Endothelial cell of umbilical vein (primary cell): Measurements from ENCODE around the gene GATD1. TPM values are rescaled to one million over a fixed set of nuclear protein-coding genes. Genes with fewer than 3 reads are reported as not detected.

ENCODE experiments used
- BruUV-seq: library from RNA; stranded (reverse); fragments of 400-500 nt; replicated peaks from 2 replicates; lab custom pipeline; 2021; lab: Mats Ljungman, UMichigan
- CTCF ChIA-PET: fragments of 300-600, 350-600 bp; sonication (Branson Sonifier 250); formaldehyde crosslinking; loops from one replicate; lab custom pipeline; 2021; ENCODE audit warnings: antibody characterized with exemption, inconsistent platforms; lab: Charles Lee
- POLR2A ChIA-PET: fragments of 300-600, 350-600 bp; sonication (Branson Sonifier 250); formaldehyde crosslinking; loops from one replicate; lab custom pipeline; 2021; ENCODE audit warnings: antibody characterized with exemption, inconsistent platforms; lab: Charles Lee
- DNase-seq: peaks from one replicate; pipeline ENCODE4 v3.0.0-alpha.2; 2011; ENCODE audit warnings: low read depth, low spot score
- FAIRE-seq: peaks from 2 replicates; lab custom pipeline; 2011; peaks lifted over from hg19 to GRCh38; lab: Jason Lieb, UNC
- H2AFZ ChIP-seq: 2 replicates; pipeline ENCODE4 v1.6.0; 2012; ENCODE audit warnings: low read depth, low read length, control low read depth, inconsistent platforms
- H3K27ac ChIP-seq: 2 replicates; pipeline ENCODE4 v1.5.1; 2011; ENCODE audit warnings: low read depth, mild to moderate bottlenecking, control low read depth, low read length, moderate library complexity; ENCODE audit not compliant: insufficient read depth
- H3K27me3 ChIP-seq, 2 experiments: 2 replicates each; pipeline versions ENCODE4 v1.6.0 to v1.6.1; 2011; ENCODE audit warnings: low read length in 2 of 2, mixed read lengths in 1 of 2; ENCODE audit not compliant: control insufficient read depth in 2 of 2, insufficient read depth in 2 of 2
- H3K36me3 ChIP-seq, 2 experiments: 2 replicates in 1 of 2; 3 replicates in 1 of 2; pipeline ENCODE4 v1.5.1; 2011; ENCODE audit warnings: low read length in 2 of 2, mild to moderate bottlenecking in 1 of 2, moderate library complexity in 1 of 2; ENCODE audit not compliant: control insufficient read depth in 2 of 2, insufficient read depth in 2 of 2; ENCODE audit errors: extremely low read depth in 1 of 2
- H3K4me1 ChIP-seq: 3 replicates; pipeline ENCODE4 v1.5.1; 2011; ENCODE audit warnings: mild to moderate bottlenecking, low read length; ENCODE audit not compliant: control insufficient read depth, insufficient read depth; ENCODE audit errors: extremely low read depth
- H3K4me2 ChIP-seq: 2 replicates; pipeline ENCODE4 v1.6.1; 2011; ENCODE audit warnings: low read length, control low read depth, mixed read lengths; ENCODE audit not compliant: insufficient read depth
- H3K4me3 ChIP-seq, 3 experiments: fragments of 200-600 bp in 1 of 3; sonication (generic), shearing (Covaris generic) in 1 of 3; replicated peaks in 1 of 3; 2 replicates each; pipeline ENCODE4 v1.5.1; 2011 to 2016; ENCODE audit warnings: control low read depth in 3 of 3, low read length in 3 of 3, mild to moderate bottlenecking in 2 of 3, inconsistent platforms in 1 of 3, low read depth in 1 of 3, moderate library complexity in 1 of 3; ENCODE audit not compliant: insufficient read depth in 1 of 3
- H3K79me2 ChIP-seq: 2 replicates; pipeline ENCODE4 v1.6.0; 2012; ENCODE audit warnings: low read length, inconsistent platforms; ENCODE audit not compliant: control insufficient read depth, insufficient read depth
- H3K9ac ChIP-seq: replicated peaks from 2 replicates; pipeline ENCODE3; 2011; ENCODE audit warnings: low read length, control low read depth; ENCODE audit not compliant: insufficient read depth; ENCODE audit errors: extremely low read depth
- H3K9me1 ChIP-seq: replicated peaks from 3 replicates; pipeline ENCODE4 v1.6.0; 2011; ENCODE audit warnings: mild to moderate bottlenecking, low read length; ENCODE audit not compliant: control insufficient read depth, insufficient read depth; ENCODE audit errors: extremely low read depth
- H3K9me3 ChIP-seq: replicated peaks from 2 replicates; pipeline ENCODE4 v1.5.1; 2012; ENCODE audit warnings: low read length, inconsistent platforms; ENCODE audit not compliant: control insufficient read depth, insufficient read depth
- H4K20me1 ChIP-seq: replicated peaks from 2 replicates; pipeline ENCODE3; 2011; ENCODE audit warnings: mild to moderate bottlenecking, low read length; ENCODE audit not compliant: control insufficient read depth, insufficient read depth; ENCODE audit errors: extremely low read depth
- EZH2 ChIP-seq: IDR thresholded peaks from 2 replicates; pipeline ENCODE4 v1.6.1; 2012; ENCODE audit warnings: borderline replicate concordance, low read depth, mild to moderate bottlenecking, moderate library complexity, low read length, inconsistent platforms; ENCODE audit not compliant: severe bottlenecking
- FOS ChIP-seq: IDR thresholded peaks from 2 replicates; pipeline ENCODE4 v1.6.1; 2011; ENCODE audit warnings: mild to moderate bottlenecking, low read length, moderate library complexity, borderline replicate concordance; ENCODE audit not compliant: insufficient read depth
- GATA2 ChIP-seq: IDR thresholded peaks from 2 replicates; pipeline ENCODE4 v1.7.0; 2011; ENCODE audit warnings: low read depth, mild to moderate bottlenecking, moderate library complexity, mixed read lengths, low read length; ENCODE audit not compliant: insufficient read length, insufficient read depth
- JUN ChIP-seq: IDR thresholded peaks from 2 replicates; pipeline ENCODE4 v1.6.1; 2011; ENCODE audit warnings: borderline replicate concordance, low read depth; ENCODE audit not compliant: insufficient read length, insufficient read depth
- MYC ChIP-seq: IDR thresholded peaks from one replicate; pipeline ENCODE4 v1.6.1; 2011; ENCODE audit warnings: mild to moderate bottlenecking, low read depth, low read length
- POLR2A ChIP-seq: IDR thresholded peaks from 2 replicates; pipeline ENCODE4 v1.6.1; 2012; ENCODE audit warnings: low read depth, mild to moderate bottlenecking, control low read depth, low read length
- POLR2AphosphoS5 ChIP-seq: IDR thresholded peaks from 2 replicates; pipeline ENCODE4 v1.6.1; 2012; ENCODE audit warnings: low read depth, mild to moderate bottlenecking, control low read depth, low read length, moderate library complexity; ENCODE audit not compliant: insufficient read depth
- dilution Hi-C: fragments of 300-500 bp; cut with MboI; formaldehyde crosslinking; loops from one replicate; pipeline ENCODE4 v1.15.0; 2019; ENCODE audit warnings: low sequenced_read_pairs; ENCODE audit not compliant: extremely low pct_ligation_motif_present
- intact Hi-C: fragments of 100-400 bp; cut with micrococcal nuclease; formaldehyde crosslinking; loops from one replicate; pipeline ENCODE4 v1.10.0; 2022
- polyA plus RNA-seq, 4 experiments: library from polyadenylated mRNA; depleted of rRNA in 3 of 4; stranded (reverse) in 3 of 4; unstranded in 1 of 4; fragments of >200 nt; gene quantifications; 2 replicates each; pipeline versions ENCODE4 v1.2.1 to v1.2.3, GENCODE V29; 2011 to 2012; ENCODE audit warnings: missing spikeins in 1 of 4
- total RNA-seq: library from RNA; stranded (reverse); gene quantifications from 2 replicates; pipeline ENCODE4 v1.2.3, GENCODE V29; 2021
- TF ChIP-seq, protein P1 (sequence below), 2 donors: IDR thresholded peaks; 1 replicate in 1 of 2; 2 replicates in 1 of 2; pipeline ENCODE4 v1.5.1; 2011; ENCODE audit warnings: low read length in 2 of 2, mild to moderate bottlenecking in 2 of 2, moderate library complexity in 2 of 2, control low read depth in 1 of 2, inconsistent platforms in 1 of 2, low read depth in 1 of 2; ENCODE audit not compliant: insufficient read depth in 1 of 2; ENCODE audit errors: extremely low read depth in 1 of 2
- TF ChIP-seq, protein P2 (sequence below): IDR thresholded peaks from 2 replicates; pipeline ENCODE4 v1.6.1; 2011; ENCODE audit not compliant: insufficient read depth, insufficient read length

Gene GATD1
- total and polyA plus RNA-seq, 2 donors (not counting 3 experiments of a cell fraction or from before 2014, with no cell fraction given), result 70.6 to 83.1 TPM

DNA sequence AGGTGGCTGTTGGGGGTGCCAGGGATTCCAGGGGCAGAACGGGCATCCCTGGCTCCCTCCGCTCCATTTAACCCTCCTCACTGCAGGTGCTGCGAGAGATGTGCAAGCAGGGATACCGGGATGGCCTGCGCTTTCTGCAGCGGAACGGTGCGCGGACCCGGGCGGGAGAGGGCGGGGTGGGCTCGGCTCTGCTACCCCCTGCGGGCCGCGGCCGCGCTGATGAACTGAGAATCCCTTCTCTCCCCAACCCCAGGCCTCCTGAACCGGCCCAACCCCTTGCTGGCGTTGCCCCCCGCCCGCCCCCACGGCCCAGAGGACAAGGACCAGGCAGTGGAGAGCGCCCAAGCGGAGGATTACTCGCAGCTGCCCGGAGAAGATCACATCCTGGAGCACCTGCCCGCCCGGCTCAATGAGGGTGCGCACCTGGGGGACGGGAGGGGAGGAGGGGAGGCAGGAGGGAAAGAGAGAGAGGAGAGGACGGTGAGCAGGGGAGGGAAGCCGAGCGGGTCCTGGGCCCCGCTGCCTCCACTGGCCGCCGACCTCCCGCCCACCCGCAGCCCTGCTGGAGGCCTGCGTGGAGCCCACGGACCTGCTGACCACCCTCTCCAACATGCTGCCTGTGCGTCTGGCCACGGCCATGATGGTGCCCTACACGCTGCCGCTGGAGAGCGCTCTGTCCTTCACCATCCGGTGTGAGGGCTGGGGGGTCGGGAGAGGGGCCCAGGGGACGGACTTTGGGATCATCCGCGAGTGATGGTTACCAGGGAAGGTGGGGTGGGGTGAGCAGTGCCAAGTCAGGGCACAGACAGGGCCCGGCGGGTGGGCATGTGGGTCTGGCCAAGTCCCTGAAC lies 46.4 kb upstream of the GATD1 start:
- intact Hi-C loops (no loop called here), dilution Hi-C loops (no loop called here)
- POLR2A ChIA-PET, result interaction anchor here (1.2 kb wide), 1 partner anchor 11 kb away, joined by 3 read pairs; no protein-coding TSS in a partner anchor
- peaks cover 19% of the 10 kb centered on the region for H3K79me2 ChIP-seq
- H3K9me1 ChIP-seq, result no peaks in the 10 kb centered on the region
- no peak for DNase-seq
- CTCF ChIA-PET, result no interaction called here
- no peak overlapping the region for H3K27ac ChIP-seq
- no peak overlapping the region for H3K9ac ChIP-seq
- no peak overlapping the region for H3K4me2 ChIP-seq
- BruUV-seq, result no TSS peak
- H3K36me3 ChIP-seq, result peaks cover 4 to 17% of the 10 kb centered on the region in 2 experiments
- H2AFZ ChIP-seq, result no peak overlapping the region
- no peak overlapping the region for H3K4me3 ChIP-seq
- no peaks in the 10 kb centered on the region for H3K27me3 ChIP-seq
- H3K9me3 ChIP-seq, result no peaks in the 10 kb centered on the region
- no peaks in the 10 kb centered on the region for H4K20me1 ChIP-seq
- peaks cover 34% of the 10 kb centered on the region for H3K4me1 ChIP-seq
- FAIRE-seq, result no peak
- no peak for TF ChIP-seq MYC
- no peak for TF ChIP-seq FOS
- TF ChIP-seq POLR2AphosphoS5, result no peak
- no peak for TF ChIP-seq JUN
- TF ChIP-seq, protein P1, sequence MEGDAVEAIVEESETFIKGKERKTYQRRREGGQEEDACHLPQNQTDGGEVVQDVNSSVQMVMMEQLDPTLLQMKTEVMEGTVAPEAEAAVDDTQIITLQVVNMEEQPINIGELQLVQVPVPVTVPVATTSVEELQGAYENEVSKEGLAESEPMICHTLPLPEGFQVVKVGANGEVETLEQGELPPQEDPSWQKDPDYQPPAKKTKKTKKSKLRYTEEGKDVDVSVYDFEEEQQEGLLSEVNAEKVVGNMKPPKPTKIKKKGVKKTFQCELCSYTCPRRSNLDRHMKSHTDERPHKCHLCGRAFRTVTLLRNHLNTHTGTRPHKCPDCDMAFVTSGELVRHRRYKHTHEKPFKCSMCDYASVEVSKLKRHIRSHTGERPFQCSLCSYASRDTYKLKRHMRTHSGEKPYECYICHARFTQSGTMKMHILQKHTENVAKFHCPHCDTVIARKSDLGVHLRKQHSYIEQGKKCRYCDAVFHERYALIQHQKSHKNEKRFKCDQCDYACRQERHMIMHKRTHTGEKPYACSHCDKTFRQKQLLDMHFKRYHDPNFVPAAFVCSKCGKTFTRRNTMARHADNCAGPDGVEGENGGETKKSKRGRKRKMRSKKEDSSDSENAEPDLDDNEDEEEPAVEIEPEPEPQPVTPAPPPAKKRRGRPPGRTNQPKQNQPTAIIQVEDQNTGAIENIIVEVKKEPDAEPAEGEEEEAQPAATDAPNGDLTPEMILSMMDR (IDR thresholded peaks at IDR 0.05; ENCODE audit: extremely low read depth in 1 of 2, insufficient read depth in 1 of 2, low read depth in 1 of 2, low read length in 2 of 2), result no peak
- TF ChIP-seq GATA2, result no peak
- TF ChIP-seq POLR2A, result no peak
- TF ChIP-seq EZH2, result no peak
- TF ChIP-seq, protein P2, sequence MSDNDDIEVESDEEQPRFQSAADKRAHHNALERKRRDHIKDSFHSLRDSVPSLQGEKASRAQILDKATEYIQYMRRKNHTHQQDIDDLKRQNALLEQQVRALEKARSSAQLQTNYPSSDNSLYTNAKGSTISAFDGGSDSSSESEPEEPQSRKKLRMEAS, result no peak
